WTC11 (cell line): Measurements from ENCODE around the gene GPC1. TPM values are rescaled to one million over a fixed set of nuclear protein-coding genes. Genes with fewer than 3 reads are reported as not detected.

Source experiments
- ATAC-seq: fragments of 200-7000 bp; cut with Tn5 transposase; 2 replicates; pipeline ENCODE4 v1.10.0; 2021; ENCODE audit warnings: mild to moderate bottlenecking, moderate library complexity
- CTCF ChIA-PET: fragments of 300-600 bp; sonication (Branson Sonifier 250); formaldehyde crosslinking; loops from one replicate; lab custom pipeline; 2021; ENCODE audit warnings: antibody characterized with exemption; lab: Charles Lee
- POLR2A ChIA-PET: fragments of 350-600 bp; sonication (Branson Sonifier 250); formaldehyde crosslinking; loops from one replicate; lab custom pipeline; 2021; ENCODE audit warnings: antibody characterized with exemption; lab: Charles Lee
- DNase-seq: peaks from one replicate; pipeline ENCODE4 v3.0.0; 2021; ENCODE audit warnings: low spot score
- H3K27ac Mint-ChIP-seq: 2 replicates; pipeline ENCODE4 v1.8.0; 2021; ENCODE audit warnings: mixed read lengths
- H3K27me3 Mint-ChIP-seq: 2 replicates; pipeline ENCODE4 v1.8.0; 2021; ENCODE audit warnings: low read depth, mild to moderate bottlenecking, moderate library complexity, mixed read lengths
- H3K36me3 Mint-ChIP-seq: 2 replicates; pipeline ENCODE4 v1.8.0; 2021; ENCODE audit warnings: mixed read lengths
- H3K4me1 Mint-ChIP-seq: 2 replicates; pipeline ENCODE4 v1.8.0; 2022; ENCODE audit warnings: mixed read lengths
- H3K4me3 Mint-ChIP-seq: 2 replicates; pipeline ENCODE4 v1.8.0; 2021; ENCODE audit warnings: mild to moderate bottlenecking, moderate library complexity, mixed read lengths
- H3K9me3 Mint-ChIP-seq: 2 replicates; pipeline ENCODE4 v1.8.0; 2021; ENCODE audit warnings: mixed read lengths
- ATF1 ChIP-seq: sonication (generic); formaldehyde crosslinking; IDR thresholded peaks from 2 replicates; pipeline ENCODE4 v1.8.1; 2023; ENCODE audit warnings: mild to moderate bottlenecking, moderate library complexity, missing genetic modification reagents
- CREB1 ChIP-seq: sonication (generic); formaldehyde crosslinking; IDR thresholded peaks from 2 replicates; pipeline ENCODE4 v1.8.0; 2023; ENCODE audit warnings: mild to moderate bottlenecking, missing genetic modification reagents
- CREM ChIP-seq: sonication (generic); formaldehyde crosslinking; IDR thresholded peaks from 2 replicates; pipeline ENCODE4 v1.8.1; 2022; ENCODE audit warnings: mild to moderate bottlenecking, missing genetic modification reagents, moderate library complexity
- ELF4 ChIP-seq: sonication (generic); formaldehyde crosslinking; IDR thresholded peaks from 2 replicates; pipeline ENCODE4 v1.8.1; 2022; ENCODE audit warnings: low read depth, mild to moderate bottlenecking, moderate library complexity, missing genetic modification reagents
- FOXJ3 ChIP-seq: sonication (generic); formaldehyde crosslinking; IDR thresholded peaks from 2 replicates; pipeline ENCODE4 v1.9.0; 2021; ENCODE audit warnings: missing genetic modification reagents, mild to moderate bottlenecking, borderline replicate concordance
- FOXP1 ChIP-seq: sonication (generic); formaldehyde crosslinking; IDR thresholded peaks from 2 replicates; pipeline ENCODE4 v1.8.0; 2022; ENCODE audit warnings: missing genetic modification reagents, mild to moderate bottlenecking, moderate library complexity, borderline replicate concordance
- GRHL2 ChIP-seq: fragments of 250-450 bp; sonication (Bioruptor Pico); IDR thresholded peaks from 2 replicates; pipeline ENCODE4 v1.8.0; 2022; ENCODE audit warnings: mild to moderate bottlenecking, moderate library complexity; ENCODE audit not compliant: insufficient replicate concordance, severe bottlenecking
- GTF2I ChIP-seq: fragments of 250-450 bp; sonication (Bioruptor Pico); conservative IDR thresholded peaks from 2 replicates; pipeline ENCODE4 v1.4.0; 2021; ENCODE audit warnings: mild to moderate bottlenecking
- HMGA2 ChIP-seq: fragments of 250-450 bp; sonication (Bioruptor Pico); IDR thresholded peaks from 2 replicates; pipeline ENCODE4 v1.4.0; 2021; ENCODE audit warnings: mild to moderate bottlenecking, moderate library complexity
- MYBL2 ChIP-seq: sonication (generic); formaldehyde crosslinking; IDR thresholded peaks from 2 replicates; pipeline ENCODE4 v1.8.1; 2023; ENCODE audit warnings: mild to moderate bottlenecking, moderate library complexity, missing genetic modification reagents
- NFYB ChIP-seq: sonication (generic); formaldehyde crosslinking; conservative IDR thresholded peaks from 2 replicates; pipeline ENCODE4 v1.8.0; 2022; ENCODE audit warnings: low read depth, missing genetic modification reagents
- NR1H2 ChIP-seq: sonication (generic); formaldehyde crosslinking; IDR thresholded peaks from 2 replicates; pipeline ENCODE4 v1.9.0; 2021; ENCODE audit warnings: mild to moderate bottlenecking, moderate library complexity, missing genetic modification reagents
- NR2C2 ChIP-seq: sonication (generic); formaldehyde crosslinking; IDR thresholded peaks from 2 replicates; pipeline ENCODE4 v1.8.0; 2022; ENCODE audit warnings: mild to moderate bottlenecking, missing genetic modification reagents
- NR3C1 ChIP-seq: sonication (generic); formaldehyde crosslinking; conservative IDR thresholded peaks from 2 replicates; pipeline ENCODE4 v1.8.1; 2023; ENCODE audit warnings: low read depth, mild to moderate bottlenecking, missing genetic modification reagents
- SOX15 ChIP-seq: fragments of 250-450 bp; sonication (Bioruptor Pico); IDR thresholded peaks from 2 replicates; pipeline ENCODE4 v1.9.0; 2021; ENCODE audit warnings: mild to moderate bottlenecking
- SP1 ChIP-seq: sonication (generic); formaldehyde crosslinking; conservative IDR thresholded peaks from 2 replicates; pipeline ENCODE4 v1.8.1; 2022; ENCODE audit warnings: missing genetic modification reagents
- TCF7 ChIP-seq: sonication (generic); formaldehyde crosslinking; IDR thresholded peaks from 2 replicates; pipeline ENCODE4 v1.8.0; 2022; ENCODE audit warnings: mild to moderate bottlenecking, low read depth, missing genetic modification reagents, moderate library complexity
- TEAD4 ChIP-seq: sonication (generic); formaldehyde crosslinking; IDR thresholded peaks from 2 replicates; pipeline ENCODE4 v1.8.0; 2022; ENCODE audit warnings: mild to moderate bottlenecking, missing genetic modification reagents
- ZNF138 ChIP-seq: sonication (generic); formaldehyde crosslinking; conservative IDR thresholded peaks from 2 replicates; pipeline ENCODE4 v1.8.1; 2022; ENCODE audit warnings: mild to moderate bottlenecking, moderate library complexity, missing genetic modification reagents
- ZNF219 ChIP-seq: sonication (generic); formaldehyde crosslinking; IDR thresholded peaks from 2 replicates; pipeline ENCODE4 v1.8.0; 2023; ENCODE audit warnings: missing genetic modification reagents, mild to moderate bottlenecking, borderline replicate concordance
- ZNF232 ChIP-seq: sonication (generic); formaldehyde crosslinking; IDR thresholded peaks from 2 replicates; pipeline ENCODE4 v1.8.0; 2022; ENCODE audit warnings: mild to moderate bottlenecking, missing genetic modification reagents
- ZNF423 ChIP-seq: fragments of 250-450 bp; sonication (Bioruptor Pico); IDR thresholded peaks from 2 replicates; pipeline ENCODE4 v2.1.2; 2022; ENCODE audit warnings: mild to moderate bottlenecking, moderate library complexity
- ZNF425 ChIP-seq: fragments of 250-450 bp; sonication (Bioruptor Pico); conservative IDR thresholded peaks from 2 replicates; pipeline ENCODE4 v1.9.0; 2021; ENCODE audit warnings: mild to moderate bottlenecking
- total RNA-seq: library from RNA; stranded (reverse); gene quantifications from 3 replicates; pipeline ENCODE4 v1.2.3, GENCODE V29; 2021
- TF ChIP-seq, protein P1 (sequence below): fragments of 250-450 bp; sonication (Bioruptor Pico); IDR thresholded peaks from 2 replicates; pipeline ENCODE4 v2.1.2; 2022; ENCODE audit warnings: mild to moderate bottlenecking, moderate library complexity
- TF ChIP-seq, protein P2 (sequence below): fragments of 250-450 bp; sonication (Bioruptor Pico); IDR thresholded peaks from 2 replicates; pipeline ENCODE4 v1.9.0; 2021; ENCODE audit warnings: mild to moderate bottlenecking
- TF ChIP-seq, protein P3 (sequence below): sonication (generic); formaldehyde crosslinking; conservative IDR thresholded peaks from 2 replicates; pipeline ENCODE4 v1.8.1; 2022; ENCODE audit warnings: mild to moderate bottlenecking, missing genetic modification reagents
- TF ChIP-seq, protein P4 (sequence below): sonication (generic); formaldehyde crosslinking; IDR thresholded peaks from 2 replicates; pipeline ENCODE4 v1.8.1; 2023; ENCODE audit warnings: mild to moderate bottlenecking, missing genetic modification reagents

GPC1 gene
- total RNA-seq, 1 experiment from 2014 or later, result 41.5 TPM

- peaks cover 3% of the 10 kb centered on the region; the same call in 1 of the 2 replicates for H3K27me3 Mint-ChIP-seq
- H3K4me3 Mint-ChIP-seq, result no peak overlapping the region
- H3K9me3 Mint-ChIP-seq, result no peaks in the 10 kb centered on the region
- H3K4me1 Mint-ChIP-seq, result no peaks in the 10 kb centered on the region
- no peak for ATAC-seq
- H3K27ac Mint-ChIP-seq, result no peak overlapping the region
- ChIA-PET CTCF (interaction anchor here (1.6 kb wide), 1 partner anchor 12 kb away, joined by 7 read pairs; no protein-coding TSS in a partner anchor), POLR2A (no interaction called here)
- H3K36me3 Mint-ChIP-seq, result no peaks in the 10 kb centered on the region
- TF ChIP-seq NFYB (CRISPR knock-in tag) (no peak), ZNF219 (CRISPR knock-in tag) (no peak), NR2C2 (CRISPR knock-in tag) (no peak), ELF4 (CRISPR knock-in tag) (no peak), GTF2I (CRISPR knock-in tag) (no peak), MYBL2 (CRISPR knock-in tag) (no peak), FOXP1 (CRISPR knock-in tag) (no peak)
- no peak for DNase-seq
Observed at GRCh38 chr2:240502430-240503121, 67.1 kb downstream of the GPC1 start.

DNA sequence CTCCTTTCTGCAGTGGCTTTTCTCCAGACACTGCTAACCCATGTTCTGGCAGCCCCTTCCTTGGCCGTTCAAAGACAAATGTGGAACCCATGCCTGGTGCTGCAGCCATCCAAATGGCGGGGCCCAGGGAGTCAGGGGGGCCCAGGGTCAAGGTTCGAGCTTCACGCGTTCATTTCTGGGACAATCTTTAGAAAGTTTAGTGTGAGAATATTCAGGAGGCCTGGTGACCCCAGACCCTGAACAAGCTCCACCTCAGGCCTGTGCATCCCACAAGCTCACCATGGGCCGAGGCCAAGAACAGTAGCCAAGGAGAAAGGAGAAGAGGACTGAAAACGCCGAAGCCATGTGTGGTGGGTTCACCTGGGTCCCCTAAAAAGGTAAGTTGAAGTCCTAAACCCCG lies 67.9 kb downstream of the GPC1 start:
- ChIA-PET CTCF (interaction anchor here (1.6 kb wide), 1 partner anchor 11 kb away, joined by 7 read pairs; no protein-coding TSS in a partner anchor), POLR2A (no interaction called here)
- Mint-ChIP-seq H3K9me3 (no peaks in the 10 kb centered on the region), H3K4me3 (no peak overlapping the region), H3K36me3 (no peaks in the 10 kb centered on the region), H3K27ac (no peak overlapping the region), H3K27me3 (peaks cover 3% of the 10 kb centered on the region; the same call in 1 of the 2 replicates), H3K4me1 (no peaks in the 10 kb centered on the region)
- no peak for ATAC-seq
- no peak for DNase-seq
- TF ChIP-seq FOXJ3 (CRISPR knock-in tag) (no peak), MYBL2 (CRISPR knock-in tag) (no peak), ZNF232 (CRISPR knock-in tag) (no peak), ATF1 (CRISPR knock-in tag) (no peak), NR2C2 (CRISPR knock-in tag) (no peak), ZNF423 (no peak), SP1 (CRISPR knock-in tag) (no peak), TCF7 (CRISPR knock-in tag) (no peak), CREB1 (CRISPR knock-in tag) (no peak), HMGA2 (CRISPR knock-in tag) (no peak), NR3C1 (CRISPR knock-in tag) (no peak), SOX15 (no peak), CREM (CRISPR knock-in tag) (no peak), NR1H2 (CRISPR knock-in tag) (no peak)
- TF ChIP-seq, protein P1, sequence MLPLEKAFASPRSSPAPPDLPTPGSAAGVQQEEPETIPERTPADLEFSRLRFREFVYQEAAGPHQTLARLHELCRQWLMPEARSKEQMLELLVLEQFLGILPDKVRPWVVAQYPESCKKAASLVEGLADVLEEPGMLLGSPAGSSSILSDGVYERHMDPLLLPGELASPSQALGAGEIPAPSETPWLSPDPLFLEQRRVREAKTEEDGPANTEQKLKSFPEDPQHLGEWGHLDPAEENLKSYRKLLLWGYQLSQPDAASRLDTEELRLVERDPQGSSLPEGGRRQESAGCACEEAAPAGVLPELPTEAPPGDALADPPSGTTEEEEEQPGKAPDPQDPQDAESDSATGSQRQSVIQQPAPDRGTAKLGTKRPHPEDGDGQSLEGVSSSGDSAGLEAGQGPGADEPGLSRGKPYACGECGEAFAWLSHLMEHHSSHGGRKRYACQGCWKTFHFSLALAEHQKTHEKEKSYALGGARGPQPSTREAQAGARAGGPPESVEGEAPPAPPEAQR (CRISPR knock-in tag), result no peak
- TF ChIP-seq, protein P2, sequence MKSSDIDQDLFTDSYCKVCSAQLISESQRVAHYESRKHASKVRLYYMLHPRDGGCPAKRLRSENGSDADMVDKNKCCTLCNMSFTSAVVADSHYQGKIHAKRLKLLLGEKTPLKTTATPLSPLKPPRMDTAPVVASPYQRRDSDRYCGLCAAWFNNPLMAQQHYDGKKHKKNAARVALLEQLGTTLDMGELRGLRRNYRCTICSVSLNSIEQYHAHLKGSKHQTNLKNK (CRISPR knock-in tag), result no peak
- TF ChIP-seq, protein P3, sequence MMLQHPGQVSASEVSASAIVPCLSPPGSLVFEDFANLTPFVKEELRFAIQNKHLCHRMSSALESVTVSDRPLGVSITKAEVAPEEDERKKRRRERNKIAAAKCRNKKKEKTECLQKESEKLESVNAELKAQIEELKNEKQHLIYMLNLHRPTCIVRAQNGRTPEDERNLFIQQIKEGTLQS (CRISPR knock-in tag), result no peak

DNA sequence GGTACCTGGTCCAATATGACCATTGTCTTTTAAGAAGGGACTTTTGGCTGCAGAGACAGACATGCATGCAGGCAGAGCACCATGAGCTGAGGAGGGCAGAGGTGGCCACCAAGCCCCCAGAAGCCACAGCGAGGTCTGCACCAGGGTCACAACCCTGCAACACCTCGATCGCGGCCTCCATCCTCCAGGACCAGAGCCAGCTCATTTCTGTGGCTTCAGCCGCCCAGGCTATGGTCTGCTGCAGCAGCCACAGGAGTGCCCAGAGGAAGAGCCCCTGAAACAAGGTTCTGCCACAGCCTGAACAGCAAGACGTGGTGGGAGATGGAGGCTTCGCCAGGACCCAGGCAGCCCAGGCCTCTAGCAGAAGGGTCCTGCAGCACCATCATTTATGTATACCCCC lies 68.4 kb downstream of the GPC1 start:
- Mint-ChIP-seq H3K4me1 (no peaks in the 10 kb centered on the region), H3K36me3 (no peaks in the 10 kb centered on the region), H3K9me3 (no peaks in the 10 kb centered on the region), H3K4me3 (no peak overlapping the region), H3K27ac (no peak overlapping the region), H3K27me3 (peaks cover 3% of the 10 kb centered on the region; the same call in 1 of the 2 replicates)
- ATAC-seq, result no peak
- no peak for DNase-seq
- TF ChIP-seq ZNF425 (CRISPR knock-in tag), result no peak
- TF ChIP-seq ZNF138 (CRISPR knock-in tag), result no peak
- TF ChIP-seq GRHL2, result no peak
- TF ChIP-seq, protein P4, sequence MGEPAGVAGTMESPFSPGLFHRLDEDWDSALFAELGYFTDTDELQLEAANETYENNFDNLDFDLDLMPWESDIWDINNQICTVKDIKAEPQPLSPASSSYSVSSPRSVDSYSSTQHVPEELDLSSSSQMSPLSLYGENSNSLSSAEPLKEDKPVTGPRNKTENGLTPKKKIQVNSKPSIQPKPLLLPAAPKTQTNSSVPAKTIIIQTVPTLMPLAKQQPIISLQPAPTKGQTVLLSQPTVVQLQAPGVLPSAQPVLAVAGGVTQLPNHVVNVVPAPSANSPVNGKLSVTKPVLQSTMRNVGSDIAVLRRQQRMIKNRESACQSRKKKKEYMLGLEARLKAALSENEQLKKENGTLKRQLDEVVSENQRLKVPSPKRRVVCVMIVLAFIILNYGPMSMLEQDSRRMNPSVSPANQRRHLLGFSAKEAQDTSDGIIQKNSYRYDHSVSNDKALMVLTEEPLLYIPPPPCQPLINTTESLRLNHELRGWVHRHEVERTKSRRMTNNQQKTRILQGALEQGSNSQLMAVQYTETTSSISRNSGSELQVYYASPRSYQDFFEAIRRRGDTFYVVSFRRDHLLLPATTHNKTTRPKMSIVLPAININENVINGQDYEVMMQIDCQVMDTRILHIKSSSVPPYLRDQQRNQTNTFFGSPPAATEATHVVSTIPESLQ (CRISPR knock-in tag), result no peak
- TF ChIP-seq TEAD4 (CRISPR knock-in tag), result no peak
- ChIA-PET CTCF (interaction anchor here (1.6 kb wide), 1 partner anchor 10 kb away, joined by 7 read pairs; no protein-coding TSS in a partner anchor), POLR2A (no interaction called here)
